Breast epithelium (tissue), 4 donors: ENCODE measurements around the gene MYOF. TPM values are rescaled to one million over a fixed set of nuclear protein-coding genes. Genes with fewer than 3 reads are reported as not detected.
A peak's percentile ranks its signal among the peaks of the same experiment; 100 is the strongest.

Experiments
- DNase-seq, 2 donors: peaks; one replicate each; pipeline ENCODE4 v3.0.0-alpha.2; 2019; ENCODE audit warnings: low spot score in 2 of 2
- H3K27ac ChIP-seq, 2 donors: fragments of 200-600 bp; sonication (generic) in 1 of 2; one replicate each; pipeline ENCODE4 v1.5.1; 2016 to 2019; ENCODE audit warnings: mild to moderate bottlenecking in 1 of 2
- H3K27me3 ChIP-seq, 2 donors: fragments of 200-600 bp; sonication (generic) in 1 of 2; one replicate each; pipeline versions ENCODE4 v1.5.1 to v1.6.0; 2017 to 2019; ENCODE audit warnings: control low read depth in 1 of 2, mild to moderate bottlenecking in 1 of 2
- H3K36me3 ChIP-seq: fragments of 200-600 bp; one replicate; pipeline ENCODE4 v1.5.1; 2019
- H3K4me1 ChIP-seq, 2 donors: fragments of 200-600 bp; sonication (generic); one replicate each; pipeline ENCODE4 v1.5.1; 2016 to 2019; ENCODE audit warnings: control low read depth in 1 of 2
- H3K4me3 ChIP-seq, 3 donors: fragments of 200-600 bp; sonication (generic); 1 replicate in 2 of 3; 2 replicates in 1 of 3; pipeline ENCODE4 v1.5.1; 2016 to 2019; ENCODE audit warnings: mild to moderate bottlenecking in 3 of 3, moderate library complexity in 2 of 3
- H3K9me3 ChIP-seq, 2 donors: fragments of 200-600 bp; sonication (generic) in 1 of 2; one replicate each; pipeline ENCODE4 v1.5.1; 2016 to 2019; ENCODE audit warnings: control low read depth in 1 of 2
- CTCF ChIP-seq, 3 donors: fragments of 450-650 bp; IDR thresholded peaks; one replicate each; pipeline ENCODE4 v1.5.1; 2016 to 2017; ENCODE audit warnings: antibody characterized with exemption in 3 of 3, mild to moderate bottlenecking in 3 of 3, moderate library complexity in 3 of 3
- POLR2A ChIP-seq: fragments of 450-650 bp; IDR thresholded peaks from one replicate; pipeline ENCODE4 v1.6.1; 2016; ENCODE audit warnings: antibody characterized with exemption, mild to moderate bottlenecking, moderate library complexity
- POLR2AphosphoS5 ChIP-seq, 3 donors: sonication (generic); formaldehyde crosslinking; IDR thresholded peaks; one replicate each; pipeline ENCODE4 v1.6.1; 2017; ENCODE audit warnings: antibody characterized with exemption in 3 of 3
- intact Hi-C: fragments of 100-400 bp; cut with DNase I; formaldehyde crosslinking; loops from one replicate; pipeline ENCODE4 v1.15.1; 2023; ENCODE audit warnings: low total_unique reads
- total RNA-seq, 3 donors: library from RNA; depleted of rRNA; stranded (reverse); fragments of >200 nt; gene quantifications; one replicate each; pipeline ENCODE4 v1.1.0, GENCODE V29; 2016

Gene MYOF
- total RNA-seq, 3 donors from 2014 or later = 118 to 131 (median 130) TPM

GRCh38 chr10:93447970-93448369, 34.2 kb downstream of the MYOF start:
- DNase-seq = no peak
- Histone ChIP-seq H3K27me3 (no peaks in the 10 kb centered on the region), H3K4me3 (no peak overlapping the region), H3K36me3 (no peaks in the 10 kb centered on the region), H3K4me1 (peaks cover 7 to 27% of the 10 kb centered on the region in 2 donors), H3K9me3 (no peaks in the 10 kb centered on the region), H3K27ac (peak overlapping the region; percentile 96 to 100)
- intact Hi-C loops = no loop called here
- TF ChIP-seq CTCF (IDR thresholded peaks at IDR 0.05) (no peak), POLR2A (no peak), POLR2AphosphoS5 (IDR thresholded peaks at IDR 0.05) (no peak)

GRCh38 chr10:93447019-93447418, 35.1 kb downstream of the MYOF start:
- H3K4me3 ChIP-seq = no peak overlapping the region
- no peaks in the 10 kb centered on the region for H3K27me3 ChIP-seq
- peaks cover 7 to 27% of the 10 kb centered on the region in 2 donors for H3K4me1 ChIP-seq
- H3K27ac ChIP-seq = peak overlapping the region; percentile 96 to 100
- TF ChIP-seq CTCF (IDR thresholded peaks at IDR 0.05) = no peak
- no peak for TF ChIP-seq POLR2A
- TF ChIP-seq POLR2AphosphoS5 (IDR thresholded peaks at IDR 0.05) = no peak
- DNase-seq = no peak
- intact Hi-C loops = no loop called here
- H3K36me3 ChIP-seq = no peaks in the 10 kb centered on the region
- H3K9me3 ChIP-seq = no peaks in the 10 kb centered on the region

GRCh38 chr10:93445978-93446720, 36.0 kb downstream of the MYOF start:
- no peak for DNase-seq
- no peaks in the 10 kb centered on the region for H3K27me3 ChIP-seq
- TF ChIP-seq POLR2A = no peak
- TF ChIP-seq CTCF (IDR thresholded peaks at IDR 0.05) = no peak
- no peak for TF ChIP-seq POLR2AphosphoS5 (IDR thresholded peaks at IDR 0.05)
- no peaks in the 10 kb centered on the region for H3K9me3 ChIP-seq
- intact Hi-C loops = no loop called here
- no peaks in the 10 kb centered on the region for H3K36me3 ChIP-seq
- H3K27ac ChIP-seq = peak overlapping the region; percentile 96 to 100
- H3K4me3 ChIP-seq = peak overlapping the region in 1 of 3 donors; percentile 32
- peaks cover 7 to 27% of the 10 kb centered on the region in 2 donors for H3K4me1 ChIP-seq

GRCh38 chr10:93445097-93445960, 36.8 kb downstream of the MYOF start:
- peak overlapping the region in 1 of 3 donors; percentile 32 for H3K4me3 ChIP-seq

More at GRCh38 chr10:93445097-93445960, 36.8 kb downstream of the MYOF start:
- intact Hi-C loops = no loop called here
- Histone ChIP-seq H3K9me3 (no peaks in the 10 kb centered on the region), H3K36me3 (no peaks in the 10 kb centered on the region), H3K27me3 (no peaks in the 10 kb centered on the region), H3K27ac (peak overlapping the region; percentile 96 to 100), H3K4me1 (peaks cover 7 to 27% of the 10 kb centered on the region in 2 donors)
- TF ChIP-seq POLR2A = peak; percentile 59
- peak; percentile 85 to 93 (median 86) for TF ChIP-seq POLR2AphosphoS5 (IDR thresholded peaks at IDR 0.05)
- no peak for TF ChIP-seq CTCF (IDR thresholded peaks at IDR 0.05)
- peak; percentile 96 to 99 for DNase-seq
